Activated CD4-positive, alpha-beta T cell treated with anti-CD3 and anti-CD28 coated beads for 1 hour (primary cell): Measurements from ENCODE around the gene TMEM139.
"Not testable (repeated sequence)": the region's sequence is repeated elsewhere in the genome, so short reads cannot be mapped to it uniquely, and the experiment has no call there.

ENCODE experiments used
- DNase-seq: peaks from one replicate; pipeline ENCODE4 v3.0.0-alpha.2; 2020

The TMEM139 gene

GRCh38 chr7:143259765-143260164 is 25.0 kb upstream of the TMEM139 start:
- DNase-seq = no peak

GRCh38 chr7:143261901-143262300 is 22.9 kb upstream of the TMEM139 start:
- no peak for DNase-seq

- peak; percentile 69 for DNase-seq
Observed at GRCh38 chr7:143263266-143264195, 21.2 kb upstream of the TMEM139 start, which contains the start of gene GSTK1. Gene GSTK1 (plus strand): TSS chr7:143263441. CDS start chr7:143263514, 73 bp downstream.

- DNase-seq = not testable (repeated sequence)
Observed at GRCh38 chr7:143264196-143264568, 20.6 kb upstream of the TMEM139 start.

GRCh38 chr7:143265017-143265693 is 19.6 kb upstream of the TMEM139 start:
- no peak for DNase-seq

- no peak for DNase-seq
Observed at GRCh38 chr7:143269251-143269650, 15.5 kb upstream of the TMEM139 start.

DNA sequence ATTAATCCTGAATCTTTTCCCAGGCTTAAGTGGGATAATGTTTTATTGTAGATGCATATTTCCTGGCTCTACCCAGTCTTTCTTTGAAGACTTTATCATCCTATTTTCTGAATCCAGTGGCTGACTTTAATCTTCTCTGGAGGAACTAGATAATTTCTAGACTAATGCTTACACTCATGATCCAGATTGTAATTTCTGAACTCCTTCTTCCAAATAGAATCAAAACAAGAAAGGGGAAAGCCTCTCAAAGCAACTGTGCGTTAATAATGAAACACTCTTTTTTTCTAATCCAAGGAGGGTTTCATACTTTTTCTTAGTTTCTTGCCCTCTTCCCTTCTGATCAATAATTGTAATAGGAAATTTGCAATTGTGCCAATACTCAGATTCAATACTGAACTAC is 13.5 kb upstream of the TMEM139 start:
- no peak for DNase-seq

- DNase-seq = no peak
Observed at GRCh38 chr7:143272871-143273270, 11.9 kb upstream of the TMEM139 start.

DNA sequence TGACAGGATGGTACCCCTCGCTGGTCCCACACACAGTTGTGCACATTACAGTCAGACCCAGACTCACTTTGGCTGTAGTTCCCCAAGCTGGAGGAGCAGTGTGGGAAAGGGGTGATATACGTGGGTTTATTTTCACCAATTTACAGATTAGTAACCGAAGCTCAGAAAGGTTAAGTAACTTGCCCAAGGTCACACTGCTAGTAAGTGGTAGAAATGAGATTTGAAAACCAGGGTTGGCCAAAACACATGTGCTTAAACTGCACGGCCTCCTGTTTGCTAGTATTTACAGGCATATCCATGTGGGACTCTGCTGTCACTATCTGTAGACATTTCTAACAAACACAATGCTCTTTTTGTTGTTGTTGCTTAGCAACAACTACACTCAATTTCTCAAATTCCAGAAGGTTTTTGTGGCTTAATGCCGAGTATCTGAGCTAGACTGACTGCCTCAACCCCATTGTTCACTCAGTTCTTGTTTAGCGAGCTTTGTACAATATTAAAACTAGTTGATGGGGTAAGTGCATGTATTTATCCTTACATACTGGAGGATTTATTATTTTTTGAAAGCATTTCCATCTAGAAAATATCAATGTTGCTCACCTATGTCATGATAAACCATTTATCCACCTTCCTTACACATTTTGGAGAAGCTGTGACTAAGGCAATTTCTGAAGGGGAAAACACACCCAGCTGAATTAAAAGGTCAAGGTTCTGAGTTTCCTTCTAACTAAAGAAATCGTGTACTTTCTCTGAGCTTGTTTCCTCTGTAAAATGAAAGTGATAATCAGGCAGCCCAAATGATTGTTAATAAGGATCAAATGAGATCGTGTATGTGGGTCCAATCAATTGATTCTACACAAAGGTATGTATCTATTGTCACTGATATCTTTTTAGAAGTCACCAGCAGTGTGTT is 5.3 kb upstream of the TMEM139 start:
- no peak for DNase-seq

GRCh38 chr7:143280160-143280559 is 4.6 kb upstream of the TMEM139 start:
- no peak for DNase-seq

DNA sequence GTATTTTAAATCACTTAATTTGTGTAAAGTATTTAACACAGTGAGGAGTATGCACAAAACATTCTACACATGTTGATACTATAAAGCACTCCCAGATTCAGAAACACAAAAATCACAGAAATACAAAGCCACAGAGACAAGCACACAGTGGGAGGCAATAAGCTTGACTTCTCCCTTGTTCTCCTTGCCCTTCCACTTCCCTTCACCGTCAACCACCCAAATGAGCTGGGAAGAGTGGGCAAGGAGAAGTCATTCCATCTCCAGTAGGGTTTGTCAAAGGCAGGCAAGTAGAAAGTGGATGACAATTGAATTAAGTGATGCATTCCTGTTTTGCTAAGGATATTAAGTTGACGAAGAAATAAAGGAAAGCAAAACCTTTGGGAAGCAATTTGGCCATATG is 4.2 kb upstream of the TMEM139 start:
- no peak for DNase-seq

- no peak for DNase-seq
Observed at GRCh38 chr7:143281529-143281928, 3.2 kb upstream of the TMEM139 start.

GRCh38 chr7:143282124-143282523 is 2.6 kb upstream of the TMEM139 start:
- DNase-seq = no peak

DNA sequence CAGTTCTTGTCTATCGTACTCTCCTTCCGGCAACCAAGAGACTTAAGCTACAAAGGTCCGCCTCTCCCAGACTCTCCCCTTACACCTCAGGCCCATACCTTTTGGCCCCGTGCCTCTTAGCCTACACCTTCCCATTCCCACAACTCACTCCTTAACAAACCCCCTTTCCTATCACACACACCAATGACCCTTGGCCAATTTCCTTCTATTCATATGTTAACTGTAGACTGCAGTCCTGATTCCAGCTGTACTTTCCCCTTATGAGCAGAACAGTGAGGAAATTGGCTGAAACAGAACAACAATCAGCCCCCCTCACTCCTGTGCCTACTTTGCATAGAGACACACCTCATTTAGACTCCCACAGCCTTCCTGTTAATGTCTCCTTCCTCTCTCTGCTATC is 1.4 kb upstream of the TMEM139 start:
- DNase-seq = no peak

GRCh38 chr7:143285470-143285778 is 666 bp downstream of the TMEM139 start:
- no peak for DNase-seq

DNA sequence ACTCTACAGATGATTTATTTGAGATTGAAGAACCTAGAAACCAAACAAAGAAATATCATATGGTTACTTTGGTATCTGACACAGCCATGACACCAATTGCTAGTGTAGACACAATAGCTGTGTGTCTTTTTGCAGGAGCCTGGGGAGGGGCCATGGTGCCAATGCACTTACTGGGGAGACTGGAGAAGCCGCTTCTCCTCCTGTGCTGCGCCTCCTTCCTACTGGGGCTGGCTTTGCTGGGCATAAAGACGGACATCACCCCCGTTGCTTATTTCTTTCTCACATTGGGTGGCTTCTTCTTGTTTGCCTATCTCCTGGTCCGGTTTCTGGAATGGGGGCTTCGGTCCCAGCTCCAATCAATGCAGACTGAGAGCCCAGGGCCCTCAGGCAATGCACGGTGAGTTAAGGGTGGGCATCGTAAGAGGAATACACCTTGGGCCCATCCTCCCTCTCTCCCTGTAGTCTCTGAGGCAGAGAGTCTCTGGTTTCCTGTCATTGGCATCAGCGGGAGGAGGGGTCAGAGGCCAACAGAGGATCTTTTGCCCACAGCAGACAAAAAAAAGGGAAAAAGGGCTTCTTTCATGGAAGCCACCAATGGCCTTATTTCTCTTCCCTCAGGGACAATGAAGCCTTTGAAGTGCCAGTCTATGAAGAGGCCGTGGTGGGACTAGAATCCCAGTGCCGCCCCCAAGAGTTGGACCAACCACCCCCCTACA is 1.2 kb downstream of the TMEM139 start:
- DNase-seq = no peak

GRCh38 chr7:143286522-143286890 is 1.7 kb downstream of the TMEM139 start:
- no peak for DNase-seq

GRCh38 chr7:143287339-143287934 is 2.7 kb downstream of the TMEM139 start:
- DNase-seq = no peak

DNA sequence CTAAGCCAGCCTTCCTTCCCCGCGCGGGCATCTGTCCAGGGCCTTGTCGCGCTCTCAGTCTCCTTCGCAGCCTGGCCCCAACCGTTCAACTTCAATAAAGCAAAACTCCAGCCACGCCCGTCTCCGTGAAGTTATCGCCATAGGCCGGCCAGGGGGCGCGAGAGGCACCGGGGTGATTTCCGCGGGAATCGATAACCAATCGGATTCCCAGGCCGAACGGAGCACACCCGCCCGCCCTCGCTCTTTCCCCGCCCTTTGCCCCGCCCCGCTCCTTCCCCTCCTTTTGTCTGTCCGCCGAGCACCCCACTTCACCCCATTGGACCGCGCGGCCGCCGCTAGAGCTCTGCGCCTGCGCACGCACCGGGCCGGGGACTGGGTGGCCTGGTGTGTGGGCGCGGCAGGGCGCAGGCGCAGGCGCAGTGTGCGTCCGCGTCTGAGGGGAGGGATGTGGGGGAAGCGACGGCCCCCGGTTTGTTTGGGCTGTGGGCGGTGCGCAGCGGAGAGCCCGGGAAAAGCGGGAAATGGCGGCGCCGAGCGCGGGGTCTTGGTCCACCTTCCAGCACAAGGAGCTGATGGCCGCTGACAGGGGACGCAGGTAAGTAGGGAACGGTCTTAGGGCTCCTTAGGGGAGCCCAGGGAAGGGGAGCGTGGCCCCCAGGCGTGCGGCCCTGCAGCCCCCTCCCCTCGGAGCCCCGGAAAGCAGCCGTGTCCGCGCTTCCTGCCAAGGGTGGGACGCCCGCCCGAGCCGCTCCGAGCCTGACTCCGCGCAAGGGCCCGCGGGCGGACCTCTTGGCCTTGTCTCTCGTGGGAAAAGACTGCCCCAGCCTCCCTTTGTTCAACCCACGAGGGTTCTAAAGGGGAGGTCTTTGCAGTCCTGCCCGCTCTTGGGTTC is 3.4 kb downstream of the TMEM139 start, which contains the start of gene CASP2:
CASP2 (plus strand) TSS at position 417 of the 892 bp plus-strand sequence; CDS start at position 522, 105 bp downstream.
- peak; percentile 98 for DNase-seq

DNA sequence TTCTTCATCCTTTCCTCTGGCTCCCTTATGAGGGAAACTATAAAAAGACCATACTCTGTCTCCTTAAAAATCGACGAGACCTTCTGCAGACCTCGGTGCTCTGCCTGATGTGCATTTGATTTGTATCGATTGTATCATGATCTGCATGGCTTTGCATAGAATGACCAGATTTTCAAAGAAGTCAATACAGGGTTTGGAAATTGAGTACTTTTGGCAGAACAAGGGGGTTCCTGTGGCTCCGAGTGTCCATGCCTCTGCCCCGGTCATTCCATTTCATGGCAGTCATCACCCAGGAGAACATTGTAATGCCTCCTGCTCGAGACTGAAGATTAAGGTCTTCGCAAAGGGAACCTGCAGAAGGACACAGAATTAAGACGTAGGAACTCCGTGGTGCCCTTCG is 4.1 kb downstream of the TMEM139 start:
- no peak for DNase-seq

DNA sequence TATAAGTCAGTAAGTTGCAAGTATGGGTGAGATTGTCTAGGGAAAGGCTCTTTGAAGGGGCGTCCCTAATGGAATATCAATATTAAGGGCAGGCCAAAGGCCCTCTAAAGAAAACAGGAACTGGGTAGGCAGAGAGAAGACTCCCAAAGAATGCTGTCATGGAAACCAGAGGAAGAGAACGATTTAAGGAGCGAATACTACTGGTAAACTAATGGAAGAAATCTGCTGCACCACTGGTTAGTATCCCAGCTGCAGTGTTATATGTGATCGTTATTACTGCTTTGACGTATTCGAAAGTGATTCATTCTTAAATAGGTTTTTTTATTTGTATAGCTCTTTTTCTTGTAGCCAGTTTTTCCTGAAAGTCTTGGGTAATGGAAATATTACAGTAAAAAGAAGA is 4.7 kb downstream of the TMEM139 start:
- DNase-seq = no peak
